Gastrocnemius medialis (tissue), 4 donors: Measurements from ENCODE around the gene NBPF19.
"Not testable (repeated sequence)": the region's sequence is repeated elsewhere in the genome, so short reads cannot be mapped to it uniquely, and the experiment has no call there.

ENCODE experiments used
- POLR2A ChIP-seq, 2 donors: fragments of 450-650 bp; IDR thresholded peaks; one replicate each; pipeline ENCODE4 v1.6.1; 2017; ENCODE audit warnings: antibody characterized with exemption in 2 of 2, mild to moderate bottlenecking in 2 of 2, moderate library complexity in 2 of 2
- TF ChIP-seq, protein P1 (sequence below), 5 experiments: fragments of 450-650 bp in 3 of 5; fragments of 200-600 bp in 2 of 5; sonication (generic) in 2 of 5; IDR thresholded peaks in 4 of 5; conservative IDR thresholded peaks in 1 of 5; 1 replicate in 4 of 5; 2 replicates in 1 of 5; pipeline ENCODE4 v1.5.1; 2016 to 2019; ENCODE audit warnings: antibody characterized with exemption in 5 of 5, mild to moderate bottlenecking in 3 of 5, moderate library complexity in 3 of 5

DNA sequence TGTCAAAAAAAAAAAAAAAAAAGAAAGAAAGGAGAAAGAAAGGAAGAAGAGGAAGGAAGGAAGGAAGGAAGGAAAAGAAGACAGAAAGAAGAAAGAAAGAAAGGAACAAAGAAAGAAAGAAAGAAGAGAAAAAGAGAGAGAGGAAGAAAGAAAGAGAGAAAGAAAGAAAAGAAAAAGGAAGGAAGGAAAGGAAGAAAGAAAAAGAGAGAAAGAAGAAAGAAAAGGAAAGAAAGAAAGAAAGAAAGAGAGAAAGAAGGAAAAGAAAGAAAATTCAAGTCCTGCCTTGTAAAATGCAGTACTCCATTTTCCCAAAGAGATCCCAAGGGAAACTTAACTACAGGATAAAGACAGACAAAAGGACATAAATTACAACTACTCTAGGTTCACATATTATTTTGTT, 97.9 kb downstream of the NBPF19 start:
- TF ChIP-seq, protein P1, sequence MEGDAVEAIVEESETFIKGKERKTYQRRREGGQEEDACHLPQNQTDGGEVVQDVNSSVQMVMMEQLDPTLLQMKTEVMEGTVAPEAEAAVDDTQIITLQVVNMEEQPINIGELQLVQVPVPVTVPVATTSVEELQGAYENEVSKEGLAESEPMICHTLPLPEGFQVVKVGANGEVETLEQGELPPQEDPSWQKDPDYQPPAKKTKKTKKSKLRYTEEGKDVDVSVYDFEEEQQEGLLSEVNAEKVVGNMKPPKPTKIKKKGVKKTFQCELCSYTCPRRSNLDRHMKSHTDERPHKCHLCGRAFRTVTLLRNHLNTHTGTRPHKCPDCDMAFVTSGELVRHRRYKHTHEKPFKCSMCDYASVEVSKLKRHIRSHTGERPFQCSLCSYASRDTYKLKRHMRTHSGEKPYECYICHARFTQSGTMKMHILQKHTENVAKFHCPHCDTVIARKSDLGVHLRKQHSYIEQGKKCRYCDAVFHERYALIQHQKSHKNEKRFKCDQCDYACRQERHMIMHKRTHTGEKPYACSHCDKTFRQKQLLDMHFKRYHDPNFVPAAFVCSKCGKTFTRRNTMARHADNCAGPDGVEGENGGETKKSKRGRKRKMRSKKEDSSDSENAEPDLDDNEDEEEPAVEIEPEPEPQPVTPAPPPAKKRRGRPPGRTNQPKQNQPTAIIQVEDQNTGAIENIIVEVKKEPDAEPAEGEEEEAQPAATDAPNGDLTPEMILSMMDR (IDR thresholded peaks at IDR 0.05 in 4 of 5, conservative IDR thresholded peaks at IDR 0.05 in 1 of 5), result not testable (repeated sequence)
- not testable (repeated sequence) for TF ChIP-seq POLR2A (IDR thresholded peaks at IDR 0.05)
